Germinal center (tissue), 1 donor: Measurements from ENCODE around the gene DGUOK.

ENCODE experiments used
- DNase-seq: peaks from one replicate; pipeline ENCODE4 v3.0.0; 2012; ENCODE audit warnings: mixed read lengths, low spot score

DGUOK gene

DNA sequence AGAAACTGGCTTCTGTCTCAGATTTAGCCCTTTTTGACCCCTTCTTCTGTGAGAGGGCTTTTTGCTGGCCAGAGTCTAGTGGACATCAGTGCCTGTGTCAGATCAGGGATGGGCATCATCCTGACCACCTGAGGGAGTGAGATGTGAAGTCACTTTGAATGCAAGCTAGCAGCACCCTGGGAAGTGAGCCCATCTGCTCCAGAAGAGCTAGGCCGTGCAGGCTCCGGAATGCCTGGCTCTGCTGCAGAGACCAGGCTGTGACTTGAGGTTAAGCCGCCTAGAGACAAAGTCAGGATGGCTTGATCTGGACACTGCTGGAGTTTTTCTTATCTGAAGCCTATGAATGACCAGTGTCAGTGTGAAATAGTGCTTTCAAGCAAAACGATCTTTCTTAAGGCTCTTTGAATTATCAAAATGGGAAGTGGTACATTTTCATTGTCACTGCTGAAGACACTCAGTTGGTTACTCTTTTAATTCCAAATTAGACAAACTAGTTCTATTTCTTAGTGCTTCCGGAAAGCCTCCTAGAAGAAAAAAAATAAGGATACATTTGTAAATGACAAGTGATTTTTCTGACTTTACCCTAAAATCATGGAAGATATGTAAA is 20.8 kb downstream of the DGUOK start:
- DNase-seq = no peak

DNA sequence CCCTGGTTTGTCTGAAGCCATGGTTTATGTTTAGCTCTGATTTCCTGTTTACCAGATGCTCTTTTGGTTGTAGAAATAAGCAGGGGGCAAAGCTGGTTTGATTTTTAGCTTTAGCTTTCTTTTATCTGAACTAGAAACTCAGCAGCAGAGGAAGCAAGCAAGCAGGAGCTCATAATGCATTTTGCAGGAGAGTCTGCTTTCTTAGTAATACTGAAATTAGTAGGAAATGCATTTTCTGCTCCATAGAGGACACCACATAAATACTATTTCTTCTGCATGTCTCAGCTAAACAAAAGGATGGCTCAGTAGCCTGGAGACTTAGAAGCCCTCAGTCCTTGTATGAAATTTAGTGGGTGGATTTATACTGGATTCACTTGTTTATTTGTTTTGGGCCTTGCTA is 23.1 kb downstream of the DGUOK start:
- no peak for DNase-seq

DNA sequence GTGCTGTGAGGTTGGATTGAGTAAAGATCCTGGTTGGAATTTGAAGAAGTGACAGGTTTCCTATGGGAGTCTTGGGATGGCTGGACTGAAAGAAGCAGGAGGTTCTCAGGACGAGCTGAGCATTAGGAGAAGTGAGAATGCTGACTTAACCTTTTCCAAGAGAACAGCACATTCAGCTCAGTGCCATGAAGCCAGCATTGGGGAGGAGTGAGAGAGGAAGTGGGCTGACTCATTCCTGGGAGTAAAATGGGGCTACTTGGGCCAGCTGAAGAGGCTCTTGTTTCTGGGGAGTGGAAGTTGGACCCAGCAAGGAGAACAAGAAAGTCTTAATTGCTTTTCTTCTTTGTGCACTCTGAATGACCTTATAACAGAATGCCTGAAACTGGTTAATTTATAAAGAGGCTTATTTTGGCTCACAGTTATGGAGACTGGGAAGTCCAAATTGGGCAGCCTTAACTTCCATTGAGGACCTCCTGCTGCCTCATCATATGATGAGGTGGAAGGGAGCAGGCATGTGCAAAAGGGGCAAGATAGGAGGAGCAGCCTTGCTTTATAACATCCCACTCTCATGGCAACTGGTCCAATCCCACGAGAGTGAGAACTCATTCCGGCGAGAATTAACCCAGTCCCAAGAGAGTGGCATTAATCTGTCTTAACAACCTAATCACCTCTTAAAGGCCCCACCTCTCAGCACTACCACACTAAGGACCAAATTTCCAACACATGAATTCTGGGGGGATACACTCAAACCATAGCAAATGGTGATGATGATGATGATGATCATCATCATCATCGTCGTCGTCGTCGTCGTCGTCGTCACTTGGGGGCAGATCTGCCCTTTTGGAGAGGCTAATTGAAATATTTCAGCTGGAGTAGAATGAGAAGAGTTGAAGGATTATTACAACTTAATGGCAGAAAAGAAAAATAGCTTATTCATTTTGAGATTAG is 26.1 kb downstream of the DGUOK start:
- DNase-seq = no peak

DNA sequence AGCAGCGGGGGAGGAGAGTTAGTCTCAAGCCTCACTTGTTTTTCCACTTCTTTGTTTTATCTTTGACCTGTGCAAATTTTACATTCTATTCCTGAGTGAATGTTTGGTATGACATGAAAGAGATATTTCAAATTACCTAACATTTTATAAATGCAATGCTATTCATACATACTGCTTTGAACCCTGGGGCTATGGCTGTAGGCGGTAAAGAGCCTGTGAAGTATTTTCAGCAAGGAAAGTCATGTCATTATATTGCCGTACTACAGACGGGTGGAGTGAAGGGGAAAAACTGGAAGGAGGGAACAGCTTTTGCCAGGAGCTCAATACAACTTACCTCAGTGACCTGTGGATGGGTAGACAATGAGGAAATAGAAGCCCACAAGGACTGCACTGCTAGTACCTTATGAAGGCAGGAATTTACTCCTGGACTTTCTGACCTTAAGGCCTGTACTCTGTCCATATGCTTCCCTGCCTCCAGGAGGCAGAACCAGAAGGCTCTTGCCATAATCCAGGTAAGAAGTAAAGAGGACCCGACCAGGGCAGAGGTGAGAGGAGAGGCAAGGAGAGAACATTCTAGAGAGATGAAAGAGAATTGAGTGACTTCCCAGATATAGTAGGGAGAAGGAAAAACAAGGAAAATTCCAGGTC is 29.7 kb downstream of the DGUOK start:
- no peak for DNase-seq

DNA sequence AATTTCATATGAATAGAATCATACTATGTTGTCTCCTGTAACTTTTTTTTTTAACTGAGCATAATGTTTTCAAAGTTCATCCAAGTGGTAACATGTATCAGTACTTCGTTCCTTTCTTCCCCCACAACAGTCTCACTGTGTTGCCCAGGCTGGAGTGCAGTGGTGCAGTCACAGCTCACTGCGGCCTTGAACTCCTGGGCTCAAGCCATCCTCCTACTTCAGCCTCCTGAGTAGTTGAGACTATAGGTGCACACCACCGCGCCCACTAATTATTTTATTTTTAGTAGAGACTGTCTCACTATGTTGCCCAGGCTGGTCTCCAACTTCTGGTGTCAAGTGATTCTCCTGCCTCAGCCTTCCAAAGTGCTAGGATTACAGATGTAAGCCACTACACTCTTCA is 34.6 kb downstream of the DGUOK start:
- DNase-seq = no peak

DNA sequence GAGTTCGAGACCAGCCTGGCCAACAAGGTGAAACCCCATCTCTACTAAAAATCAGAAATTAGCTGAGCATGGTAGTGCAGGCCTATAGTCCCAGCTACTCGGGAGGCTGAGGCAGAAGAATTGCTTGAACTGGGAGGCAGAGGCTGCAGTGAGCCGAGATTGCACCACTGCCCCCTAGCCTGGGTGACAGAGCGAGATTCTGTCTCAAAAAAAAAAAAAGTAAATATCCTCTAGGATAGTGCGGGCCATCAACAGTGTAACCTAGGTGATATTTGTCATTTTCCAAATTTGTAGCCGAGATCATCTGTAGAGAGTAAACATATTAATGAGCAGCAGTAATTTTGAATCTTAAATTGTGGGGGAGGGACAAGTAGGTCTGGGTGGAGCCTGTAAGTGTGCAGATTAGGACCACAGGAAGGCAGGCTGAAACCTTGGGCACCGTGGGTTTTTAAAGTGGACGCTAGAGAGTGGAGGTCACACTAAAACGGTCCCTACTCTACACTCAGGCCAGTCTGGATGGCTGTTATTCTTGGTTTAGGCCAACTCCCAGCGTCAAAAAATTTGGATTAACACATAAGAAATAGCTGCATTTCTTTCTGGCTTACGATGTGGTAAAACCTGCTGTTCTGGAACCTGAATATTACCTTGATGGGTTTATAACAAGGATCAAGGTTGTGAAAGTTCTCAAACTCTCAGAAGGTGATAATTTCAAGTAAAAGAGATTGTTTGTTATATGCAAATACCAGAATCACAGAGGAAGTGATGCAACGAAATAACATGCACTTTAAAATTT is 35.3 kb downstream of the DGUOK start:
- DNase-seq = no peak

DNA sequence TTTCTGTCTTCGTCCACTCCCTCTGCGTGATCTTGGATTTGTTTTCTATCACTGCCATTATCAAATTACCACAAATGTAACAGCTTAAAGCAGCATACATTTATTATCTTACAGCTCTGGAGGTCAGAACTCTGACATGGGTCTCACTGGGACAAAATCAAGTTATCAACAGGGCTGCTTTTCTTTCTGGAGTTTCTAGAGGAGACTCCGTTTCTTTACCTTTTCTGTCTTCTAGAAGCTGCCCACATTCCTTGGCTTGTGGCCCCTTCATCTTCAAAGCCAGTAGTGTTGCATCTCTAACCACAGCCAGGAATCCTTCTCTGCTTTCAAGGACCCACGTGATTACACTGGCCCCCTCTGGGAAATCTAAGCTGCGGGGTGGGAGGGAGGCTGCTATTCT is 36.1 kb downstream of the DGUOK start:
- DNase-seq = no peak

DNA sequence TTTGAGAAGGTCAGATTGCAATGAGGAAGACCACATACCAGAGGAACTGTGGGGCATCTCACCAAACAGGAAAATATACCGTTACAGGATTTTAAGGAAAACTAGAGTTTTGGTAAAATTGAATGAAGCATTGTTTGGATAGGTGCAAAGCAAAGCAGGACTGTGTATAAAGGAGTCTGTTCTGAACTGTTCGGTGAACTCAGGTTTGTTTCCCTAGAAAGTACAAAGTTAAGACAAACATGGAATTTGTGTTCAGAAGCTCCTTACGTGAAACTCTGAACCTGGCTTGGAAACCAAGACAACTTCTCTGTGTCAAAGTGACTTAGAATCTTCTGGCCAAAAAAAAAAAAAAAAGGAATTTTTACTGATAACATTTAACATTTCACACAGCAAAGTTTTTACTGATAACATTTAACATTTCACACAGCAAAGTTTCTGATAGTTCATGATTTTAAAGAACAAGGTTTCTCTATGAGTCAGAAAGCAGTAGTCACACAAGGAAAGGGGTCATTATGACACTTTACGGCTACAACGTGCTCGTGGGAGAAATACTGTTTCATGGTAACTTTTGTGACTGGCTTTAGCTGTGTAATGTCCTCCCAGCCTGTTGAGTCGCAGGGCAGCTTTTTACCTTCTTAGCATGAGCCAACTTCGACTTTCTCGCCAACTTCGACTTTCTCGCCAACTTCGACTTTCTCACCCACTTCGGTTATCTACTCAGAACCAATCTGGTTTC is 36.9 kb downstream of the DGUOK start:
- no peak for DNase-seq

DNA sequence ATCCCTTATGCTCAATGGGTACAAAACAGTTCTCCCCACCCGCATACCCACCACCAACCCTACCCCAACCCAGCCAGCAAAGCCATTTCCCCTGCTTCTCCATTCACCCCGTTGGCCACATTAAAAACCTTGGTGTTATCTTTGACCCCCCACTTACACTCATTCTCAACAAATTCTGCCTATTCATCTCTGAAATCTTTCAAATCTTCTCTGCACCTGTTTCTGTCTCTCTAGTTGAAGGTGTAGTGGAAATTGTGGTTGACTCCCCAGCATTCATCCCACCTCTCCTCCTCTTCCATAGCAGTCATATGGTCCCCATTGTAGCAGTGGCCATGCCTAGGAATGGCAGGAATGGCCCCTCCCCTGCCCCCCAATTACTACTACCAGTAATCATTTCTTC is 37.5 kb downstream of the DGUOK start:
- DNase-seq = no peak

DNA sequence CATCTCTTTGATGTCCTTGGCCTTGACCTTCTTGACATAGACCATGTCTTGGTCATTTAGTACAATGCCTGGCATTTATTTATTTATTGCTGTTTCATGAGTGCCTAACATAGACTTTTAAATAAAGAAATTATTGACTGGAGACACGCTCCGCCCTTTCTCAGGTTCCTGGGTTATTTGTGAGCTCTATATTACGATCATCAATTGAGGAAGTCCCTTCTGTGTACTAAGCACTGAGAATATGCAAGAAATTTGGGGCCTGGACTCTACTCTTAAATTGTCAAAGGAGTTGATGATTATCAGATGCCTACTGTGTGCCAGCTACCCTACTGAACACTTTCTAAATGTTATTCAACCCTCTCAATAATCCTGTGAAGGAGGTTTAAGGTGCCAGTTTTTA is 38.4 kb downstream of the DGUOK start:
- no peak for DNase-seq

DNA sequence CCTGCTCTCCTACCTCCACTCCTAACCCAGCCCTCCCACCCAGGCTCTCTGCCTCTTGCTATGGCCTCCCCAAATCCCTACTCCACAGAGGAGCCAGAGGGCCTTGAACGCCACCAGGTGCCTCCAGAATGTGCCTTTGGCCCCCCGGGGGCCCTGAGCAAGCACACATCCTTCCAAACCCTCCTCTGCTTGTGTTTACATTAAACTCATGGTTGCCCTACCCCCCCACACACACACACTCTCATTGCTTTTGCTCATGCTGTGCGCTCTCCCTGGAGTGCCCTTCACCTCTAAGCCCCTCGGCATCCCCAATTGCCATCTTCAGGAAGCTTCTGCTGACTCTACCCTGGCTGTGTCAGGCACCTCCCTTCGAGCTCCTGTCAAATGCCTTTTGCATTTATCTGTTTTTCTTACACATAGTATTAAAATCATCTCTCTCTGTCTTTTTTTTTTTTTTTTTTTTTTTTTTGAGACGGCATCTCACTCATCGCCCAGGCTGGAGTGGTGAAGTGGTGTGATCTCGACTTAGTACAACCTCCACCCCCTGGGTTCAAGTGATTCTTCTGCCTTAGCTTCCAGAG is 41.8 kb downstream of the DGUOK start:
- DNase-seq = no peak

DNA sequence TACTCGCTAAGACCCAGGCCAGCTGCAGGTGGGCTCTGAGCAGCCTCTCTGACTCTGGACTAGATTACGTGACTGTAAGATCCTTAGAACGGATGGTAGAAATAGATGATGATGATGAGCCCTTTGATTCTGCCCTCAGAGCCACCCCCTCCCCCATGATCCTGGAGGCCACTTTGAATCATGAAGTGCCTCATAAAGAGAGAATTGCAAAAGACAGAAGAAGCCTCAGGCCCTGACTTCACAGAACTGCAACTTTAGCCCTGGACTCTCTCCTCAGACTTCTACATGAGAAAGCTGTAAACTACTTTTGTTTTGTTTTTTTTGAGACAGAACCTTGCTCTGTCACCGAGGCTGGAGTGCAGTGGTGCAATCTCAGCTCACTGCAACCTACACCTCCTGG is 42.7 kb downstream of the DGUOK start:
- DNase-seq = no peak

DNA sequence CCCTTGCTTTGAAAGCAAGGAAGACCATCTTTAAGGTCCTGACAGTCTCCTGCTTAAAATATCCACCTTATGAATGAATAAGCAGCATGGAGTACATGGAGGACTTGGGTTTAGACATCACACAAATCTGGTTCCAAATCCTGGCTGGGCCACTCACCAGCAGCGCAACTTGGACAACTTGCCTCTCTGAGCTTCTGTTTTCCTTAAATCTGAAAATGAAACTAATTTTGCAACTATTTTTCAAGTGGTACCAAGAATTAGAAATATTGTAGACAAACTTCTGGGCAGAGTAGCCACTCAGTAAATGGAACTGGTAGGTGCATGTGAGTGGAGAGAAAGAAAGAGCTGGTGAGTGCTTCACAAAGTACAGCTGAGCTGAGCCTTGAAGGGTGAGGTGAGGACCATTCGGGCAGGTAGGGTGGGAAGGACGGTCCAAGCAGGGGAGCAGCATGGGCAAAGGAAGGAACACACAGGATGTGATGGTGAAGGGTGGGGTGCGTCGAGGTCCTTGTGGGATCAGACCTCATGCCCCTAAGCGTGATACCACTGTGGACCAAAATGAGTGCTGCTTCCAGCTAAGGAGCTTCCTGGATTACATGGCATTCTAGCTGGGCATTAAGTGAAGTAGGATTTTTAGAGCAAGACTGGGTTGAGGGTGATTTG is 43.6 kb downstream of the DGUOK start:
- DNase-seq = no peak

DNA sequence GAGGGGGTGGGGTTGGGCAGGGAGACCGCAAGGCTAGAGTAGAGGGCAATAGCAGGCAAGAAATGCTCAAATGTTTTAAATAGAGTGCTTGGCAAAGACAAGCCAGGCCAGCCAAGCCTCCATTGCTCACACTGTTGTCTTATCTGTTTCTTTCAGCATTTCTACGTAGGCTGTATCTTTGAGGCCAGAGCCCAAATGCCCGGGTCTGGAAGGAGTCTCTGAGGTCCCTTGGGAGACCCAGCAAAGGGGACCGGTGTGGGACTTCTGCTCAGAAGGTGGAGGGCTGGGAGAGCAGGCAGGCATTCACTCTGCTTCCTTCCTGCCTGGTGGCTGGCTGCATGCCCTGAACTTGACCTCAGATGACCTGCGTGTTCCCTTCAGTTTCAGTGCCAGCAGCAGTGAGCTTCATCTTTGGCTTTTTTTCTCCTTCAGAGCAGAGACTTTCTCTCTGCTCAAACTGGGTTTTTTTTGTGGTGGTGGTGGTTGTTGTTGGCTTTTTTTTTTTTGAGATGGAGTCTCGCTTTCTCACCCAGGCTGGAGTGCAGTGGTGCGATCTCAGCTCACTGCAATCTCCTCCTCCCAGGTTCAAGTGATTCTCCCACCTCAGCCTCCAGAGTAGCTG is 44.3 kb downstream of the DGUOK start:
- no peak for DNase-seq

DNA sequence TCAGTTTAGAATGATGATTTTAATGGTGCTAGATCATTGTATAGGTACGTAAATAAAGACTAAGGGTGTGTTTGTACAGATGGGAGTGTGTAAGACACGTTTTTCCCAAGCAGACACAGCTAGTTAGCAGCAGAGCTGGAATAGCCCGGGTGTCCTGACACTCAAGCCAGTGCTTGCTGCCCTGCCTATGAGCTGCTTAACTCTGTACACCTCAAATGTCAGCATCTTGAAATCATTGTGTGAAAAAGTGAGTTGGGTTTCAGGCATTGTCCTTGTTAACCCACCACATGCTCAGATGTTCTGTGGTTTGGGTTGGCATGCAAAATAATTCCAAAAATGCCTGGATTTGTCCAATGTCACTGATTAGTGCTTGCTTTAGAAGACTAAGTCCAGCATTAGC is 45.0 kb downstream of the DGUOK start:
- DNase-seq = no peak

DNA sequence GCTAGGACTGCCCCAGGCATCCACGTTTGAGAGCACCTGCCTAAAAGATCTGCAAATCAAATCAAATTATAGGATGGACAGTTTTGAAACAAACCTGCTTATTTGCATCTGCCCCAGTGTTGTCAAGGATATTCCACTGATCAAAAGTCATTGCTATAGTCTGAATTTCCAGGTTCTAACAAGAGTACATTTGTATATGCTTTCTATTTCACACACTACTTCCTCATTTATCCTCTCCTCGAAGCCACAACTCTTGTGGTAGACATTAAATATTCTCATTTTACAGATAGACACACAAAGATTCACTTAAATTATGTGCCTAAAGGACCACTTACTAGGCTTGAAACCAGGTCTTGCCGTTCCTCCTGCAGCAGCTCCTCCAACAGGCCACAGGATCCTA is 46.2 kb downstream of the DGUOK start:
- peak; percentile 30 for DNase-seq

DNA sequence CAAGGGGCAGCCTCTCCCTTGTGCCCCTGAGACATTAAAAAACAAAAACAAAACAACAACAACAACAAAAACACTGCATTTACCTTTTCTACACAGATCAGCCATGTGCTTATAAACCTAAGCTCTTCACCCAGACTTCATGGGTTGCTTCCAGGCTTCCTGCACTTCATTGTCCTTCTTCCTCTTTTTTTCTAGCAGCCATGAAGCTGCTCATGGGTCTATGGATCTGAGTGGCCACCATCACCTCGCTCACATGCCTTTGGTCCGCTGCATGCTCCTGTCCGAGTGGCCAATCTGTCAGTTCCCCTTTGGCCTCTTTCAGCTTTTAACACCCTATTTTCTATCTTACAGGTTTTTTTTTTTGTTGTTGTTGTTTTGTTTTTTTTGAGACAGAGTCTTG is 49.1 kb downstream of the DGUOK start:
- DNase-seq = no peak

DNA sequence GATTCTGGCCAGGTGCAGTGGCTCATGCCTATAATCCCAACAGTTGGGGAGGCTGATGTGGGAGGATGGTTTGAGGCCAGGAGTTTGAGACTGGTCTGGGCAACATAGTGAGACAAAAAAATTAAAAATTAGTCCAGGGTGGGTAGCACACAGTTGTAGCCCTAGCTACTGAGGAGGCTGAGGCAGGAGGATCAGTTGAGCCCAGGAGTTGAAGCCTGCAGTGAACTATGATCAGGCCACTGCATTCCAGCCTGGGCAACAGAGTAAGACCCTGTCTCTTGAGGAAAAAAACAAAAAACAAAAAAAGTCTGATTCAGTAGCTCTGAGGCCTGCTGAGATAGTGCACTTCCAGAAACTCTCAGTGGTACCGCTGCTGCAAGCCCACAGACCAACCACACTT is 50.1 kb downstream of the DGUOK start:
- DNase-seq = no peak

DNA sequence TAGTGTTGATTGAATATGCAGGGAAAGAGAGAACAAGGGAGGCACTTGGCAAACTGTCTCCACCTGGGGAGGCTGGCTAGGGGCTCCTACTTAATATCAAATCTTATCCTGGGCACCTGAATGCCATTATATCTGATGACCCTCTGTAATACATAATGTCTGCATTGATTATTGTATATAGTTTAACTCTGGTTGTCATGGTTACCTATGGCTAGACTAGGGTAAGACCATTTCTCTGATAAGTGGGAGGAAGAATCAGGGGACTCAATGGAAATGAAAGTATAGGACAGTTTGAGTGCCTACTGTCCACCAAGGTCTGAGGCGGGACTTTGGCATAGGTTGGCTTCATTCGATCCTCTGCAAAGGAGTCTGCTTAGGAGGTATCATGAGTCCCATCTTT is 50.8 kb downstream of the DGUOK start:
- DNase-seq = no peak

DNA sequence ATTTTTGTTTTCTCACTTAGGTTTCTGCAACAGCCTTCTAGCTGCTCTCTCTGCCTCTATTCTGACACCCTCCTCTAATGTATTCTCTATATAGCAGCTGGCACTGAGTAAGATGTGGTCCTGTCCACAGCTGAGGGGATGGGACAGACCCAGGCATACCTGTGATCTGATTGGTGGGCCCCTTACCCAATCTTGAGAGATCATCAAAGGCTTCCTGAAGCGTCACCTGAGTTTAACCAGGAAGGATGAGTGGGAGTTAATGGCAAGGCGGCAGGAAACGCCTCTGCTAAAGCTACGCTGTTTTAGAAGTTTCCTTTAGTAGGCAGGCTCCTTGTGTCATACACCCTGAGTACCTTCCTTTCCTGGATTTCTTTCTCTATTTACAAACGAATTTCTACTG is 52.3 kb downstream of the DGUOK start:
- no peak for DNase-seq
